Activated CD4-positive, CD25-positive, alpha-beta regulatory T cell treated with anti-CD3 and anti-CD28 coated beads, Interleukin-2, amount 50 U/mL, for 16 hours (primary cell): ENCODE data around the gene LMO1.

Experiments used
- DNase-seq: peaks from one replicate; pipeline ENCODE4 v3.0.0-alpha.2; 2020; ENCODE audit warnings: low read depth, low spot score

Gene LMO1

DNA sequence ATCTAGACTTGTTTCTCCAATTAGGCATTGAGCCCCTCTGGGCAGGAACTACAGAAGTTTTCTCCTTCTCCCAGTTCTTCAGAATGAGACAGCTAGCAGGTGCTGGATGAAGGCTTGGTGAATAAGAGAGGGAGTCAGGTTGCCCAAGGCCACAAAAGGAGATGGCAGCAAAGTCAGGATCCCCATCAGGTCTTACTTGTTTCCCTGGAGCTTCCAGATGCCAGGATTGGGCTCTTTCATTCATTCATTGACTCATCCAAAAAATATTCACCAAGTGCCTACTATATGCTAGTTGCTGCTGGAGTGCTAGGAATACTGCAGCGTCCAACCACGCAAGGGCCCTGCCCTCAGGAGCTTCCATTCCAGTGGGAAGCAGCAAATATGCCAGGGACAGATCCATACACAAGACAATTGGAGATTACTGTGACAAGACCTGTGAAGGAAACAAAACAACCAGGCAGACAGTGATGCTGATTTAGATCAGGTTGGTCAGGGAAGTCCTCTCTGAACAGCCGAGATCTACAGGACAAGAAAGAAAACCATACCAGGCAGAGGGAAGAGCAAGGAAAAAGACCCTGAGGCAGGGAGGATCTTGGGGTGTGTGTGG, 24.6 kb upstream of the LMO1 start:
- no peak for DNase-seq

DNA sequence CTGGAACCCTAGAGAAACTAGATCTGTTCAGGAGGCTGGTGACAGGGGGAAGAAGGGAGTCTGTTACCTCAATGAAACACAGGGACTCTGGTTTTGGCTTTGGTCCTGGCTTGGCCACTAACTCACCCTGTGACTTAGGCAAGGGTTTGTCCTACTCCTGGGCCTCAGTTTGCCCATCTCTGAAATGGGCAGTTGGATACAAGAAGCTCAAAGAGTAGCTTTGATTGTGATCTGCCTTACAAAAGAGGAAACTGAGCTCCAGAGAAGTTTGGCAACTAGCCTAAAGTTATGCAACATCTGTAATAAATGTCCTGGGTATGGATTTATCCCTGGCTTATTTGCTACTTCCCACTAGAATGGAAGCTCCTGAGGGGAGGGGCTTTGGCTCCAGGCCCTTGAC, 24.0 kb upstream of the LMO1 start:
- no peak for DNase-seq

DNA sequence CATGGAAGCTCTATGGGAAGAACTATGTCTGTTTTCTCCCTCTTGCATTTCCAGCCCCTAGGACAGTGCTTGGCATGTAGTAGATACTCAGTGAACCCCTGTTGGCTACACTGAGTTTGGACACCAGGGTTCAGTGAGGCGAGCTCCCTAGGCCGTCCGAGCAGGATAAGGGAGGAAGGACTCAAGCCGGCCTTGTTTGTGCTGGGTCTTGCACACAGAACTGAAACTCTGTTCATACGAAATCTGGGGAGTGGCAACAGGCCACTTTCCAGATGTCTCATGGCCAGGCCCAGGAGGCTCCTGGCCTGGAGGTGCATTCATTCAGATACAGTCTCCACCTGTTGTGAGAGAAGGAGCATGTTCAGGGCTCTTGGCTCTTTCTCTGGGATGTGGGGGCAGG, 23.6 kb upstream of the LMO1 start:
- no peak for DNase-seq

DNA sequence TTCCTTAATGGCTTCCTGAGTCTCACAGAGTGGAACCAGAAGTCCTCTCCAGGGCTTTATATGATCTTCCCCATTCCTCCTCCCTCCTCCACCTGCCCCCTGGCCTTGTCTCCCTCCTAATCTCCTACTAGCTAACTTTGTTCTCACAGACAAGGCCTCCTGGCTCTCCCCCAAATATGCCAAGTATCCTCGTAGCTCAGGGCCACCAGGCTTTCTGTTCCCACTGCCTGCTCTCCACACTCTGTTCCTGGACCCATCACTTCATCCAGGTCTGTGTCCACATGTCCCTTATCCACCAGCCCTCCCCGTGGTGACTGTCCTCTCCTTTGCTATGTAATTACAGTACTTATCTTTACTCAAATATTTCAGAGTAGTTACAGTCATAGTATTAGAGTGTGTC, 23.2 kb upstream of the LMO1 start:
- no peak for DNase-seq

DNA sequence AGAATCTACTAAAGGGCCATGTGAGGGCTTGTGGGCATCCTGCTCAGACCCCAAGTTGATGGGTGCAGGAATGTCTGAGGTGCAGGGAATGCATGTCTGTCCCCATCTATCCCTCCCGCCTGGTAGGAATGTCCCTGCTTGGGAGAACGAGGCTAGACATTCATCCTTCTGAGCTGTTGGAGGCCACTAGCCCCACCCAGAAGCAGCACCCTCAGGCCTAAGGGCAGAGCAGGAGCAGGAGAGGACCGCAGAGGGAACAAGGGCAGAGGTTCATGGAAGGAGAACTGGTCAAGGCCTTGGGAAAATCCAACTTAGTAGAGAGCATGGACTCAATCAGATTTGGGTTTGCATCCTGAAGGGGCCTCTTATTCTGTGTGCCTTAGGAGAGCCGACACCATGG, 22.1 kb upstream of the LMO1 start:
- DNase-seq = no peak

DNA sequence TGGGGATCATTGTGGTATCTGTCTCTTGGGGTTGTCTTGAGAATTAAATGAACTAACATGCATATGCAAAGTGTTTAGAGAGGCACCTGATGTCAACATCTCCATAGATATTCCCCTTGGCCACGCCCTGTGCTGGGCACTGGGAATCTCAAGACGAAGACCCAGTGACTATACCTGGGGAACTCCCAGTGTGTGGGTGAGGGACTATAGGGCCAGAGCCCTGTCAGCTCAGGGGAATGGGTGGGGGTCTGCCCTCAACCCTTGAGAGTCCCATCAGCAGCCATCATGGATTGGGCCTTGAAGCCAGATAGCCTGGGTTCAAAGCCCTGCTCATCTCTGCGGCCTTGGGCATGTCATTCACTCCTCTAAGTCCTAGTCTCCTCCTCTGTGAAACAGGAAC, 21.6 kb upstream of the LMO1 start:
- no peak for DNase-seq

DNA sequence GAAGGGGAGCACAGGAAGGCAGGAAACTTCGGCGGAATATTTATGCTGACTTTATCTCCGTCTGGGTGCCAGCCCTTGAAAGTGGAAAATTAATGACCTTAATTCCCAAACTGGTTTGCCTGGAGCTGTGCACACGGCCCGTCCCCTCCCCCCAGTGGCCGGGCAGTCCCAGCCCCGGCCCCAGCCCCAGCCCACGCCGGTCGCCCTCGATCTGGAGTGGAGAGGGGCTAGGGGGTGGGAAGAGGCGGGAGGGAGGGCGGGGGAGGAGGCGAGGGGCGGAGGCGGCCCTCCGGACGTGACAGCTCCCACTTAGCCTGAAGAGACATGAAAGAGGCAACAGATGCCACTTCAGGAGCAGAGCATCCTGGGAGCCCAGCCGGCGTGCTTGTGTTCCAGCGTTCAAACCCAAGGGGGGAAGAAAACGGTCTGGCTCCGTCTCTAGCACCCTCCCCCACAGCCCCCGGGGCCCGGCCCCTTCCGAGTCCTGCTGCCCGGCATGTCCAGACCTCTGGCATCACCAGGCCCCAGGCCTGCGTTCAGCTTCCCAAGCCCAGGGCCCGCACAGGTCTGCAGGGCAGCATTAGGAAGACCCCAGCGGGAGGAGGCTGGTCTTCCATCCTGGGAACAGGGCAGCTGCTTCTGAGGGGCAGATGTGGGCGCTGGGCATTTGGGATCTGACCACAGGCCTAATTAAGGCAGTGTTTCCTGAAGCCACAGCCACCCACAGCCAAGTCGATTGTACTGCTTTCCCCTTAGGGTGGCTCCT, 20.0 kb upstream of the LMO1 start:
- DNase-seq = no peak

DNA sequence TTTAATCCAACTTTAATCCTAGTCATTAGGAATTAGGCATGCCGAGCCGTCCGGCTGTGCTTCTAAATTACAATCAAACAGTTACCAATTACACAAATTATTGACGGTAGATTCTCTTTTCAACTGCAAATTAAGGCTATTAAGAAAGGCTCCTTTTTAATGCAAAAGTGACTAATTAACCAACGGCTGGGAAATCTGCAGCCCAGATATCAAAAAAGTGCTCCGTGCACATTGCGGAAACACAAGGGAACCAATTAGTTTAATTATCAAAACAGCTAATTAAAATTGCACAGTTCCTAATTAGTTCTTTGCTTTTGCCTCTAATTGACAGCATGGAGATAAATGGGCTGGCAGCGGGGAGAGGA, 19.4 kb upstream of the LMO1 start:
- no peak for DNase-seq

DNA sequence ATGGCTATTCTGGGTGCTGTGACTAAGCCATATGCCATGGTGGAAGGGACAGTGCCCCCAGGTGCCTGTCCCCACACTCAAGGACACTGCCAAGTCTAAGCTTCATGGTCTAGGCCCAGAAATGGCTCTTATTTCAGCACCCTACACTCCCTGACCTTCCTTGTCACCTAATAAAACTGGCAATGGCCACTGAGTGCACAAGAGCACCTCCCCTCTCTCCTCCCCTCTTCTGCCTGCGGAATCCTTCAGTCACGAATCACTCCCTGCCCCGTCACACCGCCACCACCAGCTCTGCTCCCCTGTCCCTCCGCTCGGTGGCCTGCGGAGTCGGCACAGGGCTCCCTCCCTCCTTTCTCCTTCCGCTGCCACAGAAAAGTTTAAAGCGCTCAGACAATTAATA, 19.0 kb upstream of the LMO1 start:
- no peak for DNase-seq

DNA sequence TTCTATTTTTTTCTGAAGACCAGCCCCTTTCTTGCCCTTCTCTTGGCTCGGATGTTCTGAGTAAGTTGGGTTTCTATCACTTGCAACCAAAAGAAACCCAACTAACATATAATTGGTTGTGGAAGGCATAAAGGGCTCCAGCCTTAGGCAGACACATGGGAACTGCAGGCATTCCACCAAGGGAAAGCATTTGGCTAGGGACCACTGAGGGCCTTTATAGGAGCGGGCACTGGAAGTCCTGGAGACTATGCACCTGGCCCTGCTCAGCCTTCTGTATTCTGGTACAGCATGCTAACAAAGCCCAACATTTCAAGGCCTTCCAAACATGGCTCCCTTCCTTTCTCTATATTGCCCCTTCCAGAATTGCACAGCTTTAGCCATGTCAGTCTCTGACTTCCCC, 17.6 kb upstream of the LMO1 start:
- no peak for DNase-seq

DNA sequence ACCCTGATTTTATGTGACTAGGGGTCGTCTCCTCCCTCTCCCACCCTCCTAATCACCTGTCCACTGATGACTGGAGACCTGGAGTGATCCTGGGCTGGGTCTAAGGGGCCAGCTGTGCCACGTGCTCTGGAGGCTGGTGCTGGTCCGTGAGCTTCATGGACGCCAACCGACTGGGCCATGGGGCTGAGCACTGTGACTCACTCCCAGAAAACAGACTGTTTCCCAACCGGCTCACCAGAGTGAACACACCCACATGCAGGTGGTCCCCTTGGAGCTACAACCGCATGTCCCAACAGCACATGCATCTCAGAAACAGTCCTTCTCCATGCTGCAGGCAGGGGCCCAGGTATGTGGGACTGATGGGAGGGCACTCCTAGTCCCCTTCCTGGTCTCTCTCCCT, 14.0 kb upstream of the LMO1 start:
- no peak for DNase-seq

DNA sequence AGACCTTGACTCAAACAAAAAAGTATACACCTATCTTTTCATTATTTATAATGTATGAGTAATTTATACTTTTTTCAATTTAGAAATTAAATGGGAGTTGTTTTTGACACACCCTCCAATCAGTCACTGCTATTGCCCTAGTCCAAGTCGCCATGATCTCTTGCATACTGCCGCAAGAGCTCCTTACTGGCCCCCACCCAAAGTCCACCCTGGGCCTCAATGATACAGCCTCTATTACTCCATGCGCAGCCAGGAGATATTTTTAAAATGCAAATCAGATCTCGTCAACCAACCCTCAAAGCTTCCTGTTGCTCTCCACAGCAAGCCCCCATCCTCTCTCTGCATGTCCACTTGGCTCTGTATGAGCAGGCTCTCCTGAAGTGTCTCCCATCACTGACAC, 12.8 kb upstream of the LMO1 start:
- DNase-seq = no peak

DNA sequence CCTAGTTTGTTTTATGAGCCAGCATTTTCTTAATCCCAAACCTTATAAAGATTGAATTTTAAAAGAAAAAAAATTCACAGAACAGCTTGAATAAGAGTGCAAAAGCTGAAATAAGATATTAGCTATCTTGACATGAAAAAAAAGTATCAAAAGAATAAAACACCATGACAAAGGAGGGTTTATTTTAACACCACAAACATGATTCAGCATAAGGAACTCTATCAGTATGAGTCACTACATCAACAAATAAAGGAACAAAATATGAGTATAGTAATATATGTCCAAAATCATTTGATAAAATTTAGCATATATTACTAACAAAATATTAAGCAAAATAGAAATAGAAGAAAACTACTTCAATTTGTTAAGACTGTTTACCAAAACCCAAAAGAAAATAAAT, 9.6 kb upstream of the LMO1 start:
- no peak for DNase-seq

DNA sequence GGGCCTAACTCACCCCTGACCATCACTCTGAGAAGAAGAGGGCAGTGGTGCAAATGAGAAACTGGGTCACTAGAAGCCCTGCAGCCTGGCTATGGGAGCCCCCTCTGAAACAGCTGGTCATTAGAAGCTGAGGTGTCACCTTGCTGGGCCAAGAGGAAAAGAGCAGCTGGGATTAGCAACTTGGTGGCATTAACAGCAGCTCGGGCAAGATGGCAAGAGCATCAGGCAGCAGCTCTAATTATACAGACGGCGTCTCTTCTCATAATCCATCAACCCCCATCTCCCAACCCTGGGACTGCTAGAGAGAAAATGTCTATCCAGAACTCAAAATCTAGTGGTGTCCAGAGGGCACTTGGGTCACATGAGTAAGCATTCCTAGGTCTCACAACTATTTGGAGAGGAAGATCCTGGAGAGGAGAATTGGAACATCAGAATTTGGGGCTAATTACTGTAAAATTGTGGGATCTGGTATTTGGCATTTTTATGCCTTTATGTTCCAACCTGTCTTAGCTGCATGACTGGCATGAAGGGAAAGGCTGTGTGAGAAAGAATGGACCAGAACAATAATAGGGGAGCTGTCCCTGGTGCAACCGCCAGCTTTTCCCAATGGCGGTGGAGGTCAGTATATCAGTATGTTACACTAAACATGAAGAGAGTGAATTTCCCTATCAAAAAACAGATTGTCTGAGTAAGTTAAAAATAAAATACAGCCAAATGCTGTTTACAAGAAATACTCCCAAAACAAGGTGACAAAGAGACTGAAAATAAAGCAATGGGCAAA, 7.6 kb upstream of the LMO1 start:
- no peak for DNase-seq

DNA sequence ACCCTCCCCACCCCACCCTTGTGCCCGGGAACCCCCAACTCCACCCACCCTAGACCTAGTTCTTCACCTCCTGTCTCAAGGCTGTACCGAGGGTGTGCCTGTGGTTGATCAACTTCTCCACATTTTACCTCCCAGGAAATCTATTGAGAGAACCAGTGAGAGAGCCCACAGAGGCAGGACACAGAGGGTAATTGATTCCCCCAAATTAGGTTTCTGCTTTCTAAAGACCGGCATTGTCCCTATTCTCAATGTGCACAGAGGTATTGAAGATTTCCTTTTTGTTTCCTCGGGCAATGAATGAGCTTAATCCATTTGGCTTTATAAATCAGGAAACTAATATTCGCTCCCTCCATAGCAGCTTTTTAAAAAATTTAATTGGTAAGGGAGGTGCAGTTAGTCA, 6.0 kb upstream of the LMO1 start:
- DNase-seq = no peak

DNA sequence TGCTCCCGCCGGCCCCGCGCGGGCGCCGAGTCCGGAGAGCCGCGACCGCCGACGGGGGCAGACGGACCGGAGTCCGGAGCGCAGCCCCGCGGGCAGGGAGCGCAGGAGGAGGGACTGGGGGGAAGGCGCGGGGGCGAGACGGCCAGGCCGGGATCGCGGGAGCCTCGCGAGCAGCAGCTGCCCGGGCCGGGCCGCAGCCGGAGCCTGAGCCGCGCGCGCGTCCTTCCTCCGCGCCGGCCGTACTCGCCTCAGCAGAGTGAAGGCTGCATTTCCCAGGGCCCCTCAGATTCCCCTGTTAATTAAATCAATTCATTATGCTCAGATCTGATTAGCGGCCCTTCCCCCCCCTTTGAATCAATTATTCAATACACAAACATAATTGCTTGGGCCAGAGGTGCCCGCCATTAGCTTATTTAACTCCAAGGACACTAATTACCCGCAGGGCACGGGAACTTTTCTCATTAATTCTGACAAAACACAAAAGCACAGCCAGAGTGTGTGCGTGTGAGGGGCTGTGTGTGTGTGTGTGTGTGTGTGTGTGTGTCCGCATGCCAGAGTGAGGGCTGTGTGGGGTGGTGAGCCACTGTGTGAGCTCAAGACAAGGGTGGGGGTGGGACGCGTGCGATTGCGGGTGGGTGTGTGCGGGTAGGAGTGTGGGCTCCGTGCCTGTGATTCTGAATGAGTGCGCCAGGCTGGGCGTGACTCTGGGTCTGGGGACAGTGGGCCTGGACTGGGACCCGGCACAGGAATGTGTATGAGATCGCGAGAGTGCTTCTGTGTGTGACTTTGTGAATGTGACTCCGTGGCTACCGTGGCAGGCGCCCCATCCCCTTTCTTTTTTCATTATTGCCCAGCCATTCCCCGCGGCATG, 5.1 kb upstream of the LMO1 start:
- DNase-seq = no peak

DNA sequence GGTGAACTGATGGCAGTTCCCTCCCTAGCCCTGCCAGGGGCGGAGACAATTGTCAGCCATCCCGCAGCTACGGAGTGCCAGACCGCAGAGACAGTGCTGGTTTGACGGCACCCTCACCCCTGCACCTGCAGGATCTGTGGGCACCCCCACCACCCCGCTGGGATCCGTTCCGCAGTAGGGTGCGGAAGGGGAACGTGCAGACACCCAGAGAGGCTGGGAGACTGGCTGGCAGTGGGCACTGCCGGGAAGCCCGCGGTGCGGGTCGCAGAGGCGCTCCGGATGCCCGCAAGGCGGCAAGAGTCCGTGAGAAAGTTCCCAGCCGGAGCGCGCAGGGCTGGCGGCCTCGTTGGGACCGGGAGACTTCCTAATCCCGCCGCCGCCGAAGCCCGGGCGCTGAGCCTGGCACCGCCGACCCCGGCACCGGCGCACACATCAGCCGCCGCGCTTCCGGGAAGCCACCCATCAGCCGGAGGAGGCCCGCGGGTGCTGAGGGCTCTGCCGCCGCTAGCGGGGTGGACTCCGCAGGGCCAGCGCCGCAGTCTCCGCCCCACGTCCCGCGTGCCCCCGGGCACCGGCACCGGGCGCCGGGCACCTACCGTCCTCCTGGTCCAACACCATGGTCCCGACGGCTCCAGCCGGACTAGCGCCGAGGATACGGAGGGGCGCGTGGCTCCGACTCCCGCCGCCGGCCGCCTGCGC, 4.3 kb upstream of the LMO1 start:
- no peak for DNase-seq

DNA sequence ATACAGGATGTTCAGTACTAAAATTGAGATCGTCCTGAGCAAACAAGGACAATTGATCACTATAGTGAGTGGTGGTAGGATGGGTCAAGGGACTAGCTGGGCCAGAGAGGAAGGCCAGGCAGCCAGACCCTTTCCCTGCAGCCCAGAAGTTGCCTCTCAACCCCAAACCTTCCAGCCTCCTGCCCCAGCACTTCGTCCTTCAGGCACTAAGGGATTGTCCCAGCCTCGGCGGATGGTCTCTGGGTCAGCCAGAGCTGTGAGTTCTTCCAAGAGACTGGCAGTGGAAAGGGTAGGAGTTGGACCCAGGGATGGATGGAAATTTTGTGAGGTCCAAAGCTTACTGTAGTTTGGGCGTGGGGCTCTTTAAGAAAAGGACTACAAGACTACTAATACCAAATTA, 3.6 kb upstream of the LMO1 start:
- no peak for DNase-seq

DNA sequence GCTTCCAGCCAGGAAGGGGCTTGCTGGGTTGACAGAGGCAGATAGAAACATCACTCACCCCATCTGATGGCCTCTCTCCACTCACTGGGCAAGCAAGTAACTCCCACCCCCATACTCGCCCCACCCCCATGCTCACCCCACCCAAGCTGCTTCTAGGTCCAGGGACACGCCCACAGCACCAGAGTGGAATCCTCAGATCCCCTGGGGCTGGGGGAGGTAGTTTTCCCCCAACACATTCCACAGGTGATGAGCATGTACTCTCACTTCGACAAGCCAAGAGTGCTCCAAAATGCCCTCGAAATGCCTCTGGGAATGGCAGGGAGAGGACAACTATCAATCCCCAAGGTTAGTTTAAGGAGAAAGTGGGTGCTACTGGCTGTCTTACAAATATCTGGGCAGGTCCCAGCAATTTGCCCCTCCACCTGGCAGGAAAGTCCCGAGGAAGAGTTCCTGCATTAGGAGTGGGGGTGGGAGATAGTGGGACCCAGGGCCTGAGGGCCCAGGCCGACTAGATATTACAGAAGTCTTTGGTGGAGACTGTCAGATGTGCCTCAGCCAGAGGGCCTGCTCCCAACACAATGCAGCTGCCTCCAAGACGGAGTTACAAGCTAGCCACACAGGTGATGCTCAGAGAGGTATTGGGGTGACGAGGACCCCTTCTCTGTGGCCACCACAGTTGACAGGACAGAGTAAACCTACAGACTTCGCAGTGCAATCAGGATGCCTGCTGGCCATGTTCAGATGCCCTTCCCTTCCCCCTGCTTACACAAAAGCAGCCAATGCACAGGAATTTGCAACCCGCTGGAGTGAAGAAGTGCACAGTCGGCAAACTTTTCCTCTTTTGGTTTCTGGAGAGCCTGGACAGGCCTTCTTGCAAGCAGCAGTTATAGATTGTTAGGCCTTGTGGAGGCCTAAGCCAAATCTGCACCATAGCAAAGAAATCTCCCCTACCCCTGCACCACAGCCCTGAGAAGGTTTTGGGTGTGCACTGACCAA, 2.9 kb upstream of the LMO1 start:
- DNase-seq = no peak

DNA sequence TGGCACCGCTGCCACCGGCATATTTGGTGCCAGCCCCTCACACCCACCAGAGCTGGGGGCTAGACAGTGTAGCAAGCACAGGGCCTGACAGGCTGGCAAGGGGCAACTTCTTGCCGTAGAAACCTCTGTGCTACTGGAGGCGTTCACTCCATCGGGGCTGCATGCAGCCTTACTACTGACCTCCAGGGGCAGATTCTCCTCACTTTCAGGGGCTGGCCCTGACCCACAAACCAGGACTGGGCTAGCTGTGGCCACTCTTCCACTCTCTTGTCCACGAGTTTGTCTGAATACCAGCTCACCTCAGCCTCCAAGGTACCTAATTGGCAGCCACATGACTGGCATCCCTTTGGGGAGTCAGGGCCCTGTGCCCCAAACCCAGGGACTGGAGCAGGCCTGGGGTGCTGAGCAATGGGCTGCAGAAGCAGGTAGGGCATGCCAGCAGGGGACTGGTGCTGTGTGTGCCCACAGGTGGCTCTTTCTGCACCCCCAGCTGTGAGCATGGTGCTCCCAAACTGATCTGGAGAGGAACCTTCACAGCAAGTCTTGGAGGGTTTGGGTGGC, 2.1 kb upstream of the LMO1 start:
- no peak for DNase-seq
